Esophagus muscularis mucosa (tissue), 4 donors: ENCODE results near the gene GBP4. TPM values are rescaled to one million over a fixed set of nuclear protein-coding genes. Genes with fewer than 3 reads are reported as not detected.
A peak's percentile ranks its signal among the peaks of the same experiment; 100 is the strongest.

Experiments
- DNase-seq: peaks from one replicate; pipeline ENCODE4 v3.0.0-alpha.2; 2017; ENCODE audit errors: extremely low spot score
- H3K27ac ChIP-seq, 4 donors: fragments of 200-600 bp; sonication (generic); replicated peaks in 1 of 4; 1 replicate in 3 of 4; 2 replicates in 1 of 4; pipeline ENCODE4 v1.5.1; 2016 to 2019; ENCODE audit warnings: mild to moderate bottlenecking in 1 of 4
- H3K27me3 ChIP-seq, 4 donors: fragments of 200-600 bp; sonication (generic); one replicate each; pipeline versions ENCODE4 v1.5.1 to v1.6.0; 2016 to 2019
- H3K36me3 ChIP-seq, 4 donors: fragments of 200-600 bp; sonication (generic); one replicate each; pipeline ENCODE4 v1.5.1; 2016 to 2019
- H3K4me1 ChIP-seq, 4 donors: fragments of 200-600 bp; sonication (generic); one replicate each; pipeline ENCODE4 v1.5.1; 2016 to 2019
- H3K4me3 ChIP-seq, 4 donors: fragments of 200-600 bp; sonication (generic); 1 replicate in 2 of 4; 2 replicates in 2 of 4; pipeline ENCODE4 v1.5.1; 2016 to 2019; ENCODE audit warnings: mild to moderate bottlenecking in 4 of 4, moderate library complexity in 1 of 4
- H3K9me3 ChIP-seq, 4 donors: fragments of 200-600 bp; sonication (generic); 1 replicate in 3 of 4; 2 replicates in 1 of 4; pipeline ENCODE4 v1.5.1; 2016 to 2019
- CTCF ChIP-seq, 3 experiments: fragments of 200-600 bp in 2 of 3; fragments of 450-650 bp in 1 of 3; sonication (generic) in 2 of 3; IDR thresholded peaks; one replicate each; pipeline ENCODE4 v1.5.1; 2017 to 2019; ENCODE audit warnings: antibody characterized with exemption in 3 of 3, mild to moderate bottlenecking in 2 of 3, moderate library complexity in 1 of 3
- EP300 ChIP-seq: sonication (generic); formaldehyde crosslinking; IDR thresholded peaks from one replicate; pipeline ENCODE4 v1.6.1; 2017; ENCODE audit warnings: antibody characterized with exemption
- POLR2A ChIP-seq: fragments of 450-650 bp; IDR thresholded peaks from one replicate; pipeline ENCODE4 v1.6.1; 2017; ENCODE audit warnings: antibody characterized with exemption, moderate library complexity, mild to moderate bottlenecking, low read depth
- POLR2AphosphoS5 ChIP-seq, 2 donors: sonication (generic); formaldehyde crosslinking; IDR thresholded peaks; one replicate each; pipeline ENCODE4 v1.6.1; 2017; ENCODE audit warnings: antibody characterized with exemption in 2 of 2
- WGBS: methylation state at CpG from one replicate; pipeline ENCODE4 v1.1.5; 2018; 5-methylcytosine and 5-hydroxymethylcytosine counted together
- intact Hi-C: fragments of 100-400 bp; cut with DNase I; formaldehyde crosslinking; loops from one replicate; pipeline ENCODE4 v1.15.1; 2023
- total RNA-seq, 4 donors: library from RNA; depleted of rRNA; stranded (reverse); fragments of >200 nt; gene quantifications; one replicate each; pipeline versions ENCODE4 v1.1.0 to v1.2.1, GENCODE V29; 2016

Gene GBP4
- total RNA-seq, 4 donors from 2014 or later = 4.1 to 9.6 (median 5.0) TPM

GRCh38 chr1:89200663-89201062, 1.9 kb upstream of the GBP4 start:
- Histone ChIP-seq H3K36me3 (no peaks in the 10 kb centered on the region), H3K4me3 (no peak overlapping the region), H3K27me3 (no peaks in the 10 kb centered on the region), H3K9me3 (peaks cover 0 to 9% (median 3%) of the 10 kb centered on the region in 4 donors), H3K4me1 (peaks cover 0 to 21% (median 9%) of the 10 kb centered on the region in 4 donors), H3K27ac (no peak overlapping the region)
- WGBS = 28% methylated on average over 2 of the region's 2 CpGs
- intact Hi-C loops = no loop called here
- DNase-seq = no peak
- TF ChIP-seq EP300 = no peak
- no peak for TF ChIP-seq CTCF (IDR thresholded peaks at IDR 0.05)
- TF ChIP-seq POLR2A = no peak

GRCh38 chr1:89199525-89200031, 836 bp upstream of the GBP4 start:
- no peak for DNase-seq
- TF ChIP-seq POLR2AphosphoS5 (IDR thresholded peaks at IDR 0.05) = no peak
- TF ChIP-seq POLR2A = no peak
- TF ChIP-seq CTCF (IDR thresholded peaks at IDR 0.05) = no peak
- no peak for TF ChIP-seq EP300
- no peaks in the 10 kb centered on the region for H3K9me3 ChIP-seq
- intact Hi-C loops = no loop called here
- H3K27ac ChIP-seq = peak overlapping the region; percentile 61 to 71 (median 66)
- peak overlapping the region; percentile 49 to 59 (median 54) for H3K4me3 ChIP-seq
- peaks cover 0 to 21% (median 9%) of the 10 kb centered on the region in 4 donors for H3K4me1 ChIP-seq
- WGBS = 64% methylated on average over 1 of the region's 1 CpG
- H3K27me3 ChIP-seq = no peaks in the 10 kb centered on the region
- H3K36me3 ChIP-seq = no peaks in the 10 kb centered on the region

- 30% methylated on average over 8 of the region's 8 CpGs for WGBS
- TF ChIP-seq POLR2A (no peak), POLR2AphosphoS5 (IDR thresholded peaks at IDR 0.05) (no peak), EP300 (no peak), CTCF (IDR thresholded peaks at IDR 0.05) (no peak)
- intact Hi-C loops = no loop called here
- Histone ChIP-seq H3K27ac (peak overlapping the region; percentile 61 to 71 (median 66)), H3K4me1 (peaks cover 0 to 21% (median 9%) of the 10 kb centered on the region in 4 donors), H3K27me3 (no peaks in the 10 kb centered on the region), H3K4me3 (peak overlapping the region; percentile 49 to 59 (median 54)), H3K9me3 (no peaks in the 10 kb centered on the region), H3K36me3 (peaks cover 0 to 8% (median 0%) of the 10 kb centered on the region in 4 donors)
- no peak for DNase-seq
Measured at GRCh38 chr1:89198081-89198480, 661 bp downstream of the GBP4 start.

- Histone ChIP-seq H3K4me1 (peaks cover 0 to 16% (median 9%) of the 10 kb centered on the region in 4 donors), H3K27me3 (no peaks in the 10 kb centered on the region), H3K27ac (no peak overlapping the region), H3K9me3 (no peaks in the 10 kb centered on the region), H3K36me3 (peaks cover 0 to 11% (median 0%) of the 10 kb centered on the region in 4 donors), H3K4me3 (no peak overlapping the region)
- no peak for TF ChIP-seq EP300
- TF ChIP-seq POLR2AphosphoS5 (IDR thresholded peaks at IDR 0.05) = no peak
- TF ChIP-seq CTCF (IDR thresholded peaks at IDR 0.05) = no peak
- TF ChIP-seq POLR2A = no peak
- no peak for DNase-seq
- intact Hi-C loops = no loop called here
- 61% methylated on average over 3 of the region's 3 CpGs for WGBS
Measured at GRCh38 chr1:89195476-89195875, 3.3 kb downstream of the GBP4 start.

GRCh38 chr1:89191314-89191713, 7.4 kb downstream of the GBP4 start:
- intact Hi-C loops = no loop called here
- no peaks in the 10 kb centered on the region for H3K27me3 ChIP-seq
- DNase-seq = no peak
- H3K9me3 ChIP-seq = no peaks in the 10 kb centered on the region
- H3K4me3 ChIP-seq = no peak overlapping the region
- H3K4me1 ChIP-seq = no peaks in the 10 kb centered on the region
- 84% methylated on average over 5 of the region's 5 CpGs for WGBS
- TF ChIP-seq POLR2AphosphoS5 (IDR thresholded peaks at IDR 0.05) = no peak
- TF ChIP-seq EP300 = no peak
- no peak for TF ChIP-seq CTCF (IDR thresholded peaks at IDR 0.05)
- no peak for TF ChIP-seq POLR2A
- H3K36me3 ChIP-seq = peaks cover 0 to 34% (median 14%) of the 10 kb centered on the region in 4 donors
- no peak overlapping the region for H3K27ac ChIP-seq
